ENCODE data around the gene ARFIP1. TPM values are rescaled to one million over a fixed set of nuclear protein-coding genes. Genes with fewer than 3 reads are reported as not detected.

ARFIP1 gene
- total RNA-seq, 1 experiment from 2014 or later, result 26.7 TPM

- Mint-ChIP-seq H3K36me3 (ENCODE audit: insufficient read depth, unreplicated experiment) (peaks cover 12% of the 10 kb centered on the region), H3K27me3 (ENCODE audit: insufficient read depth, unreplicated experiment) (no peaks in the 10 kb centered on the region), H3K4me1 (ENCODE audit: insufficient read depth, unreplicated experiment) (peaks cover 14% of the 10 kb centered on the region), H3K9me3 (ENCODE audit: unreplicated experiment) (no peaks in the 10 kb centered on the region), H3K4me3 (ENCODE audit: unreplicated experiment) (no peak overlapping the region), H3K27ac (ENCODE audit: low read depth, unreplicated experiment) (no peak overlapping the region)
- no TSS peak for BruUV-seq (replicated peaks)
- ChIA-PET POLR2A (interaction anchor here (0.7 kb wide), 1 partner anchor 13 kb away, joined by 3 read pairs; no protein-coding TSS in a partner anchor), CTCF (interaction anchor here (0.6 kb wide), 1 partner anchor 62 kb away, joined by 3 read pairs; no protein-coding TSS in a partner anchor)
- intact Hi-C loops (cut with micrococcal nuclease), result no loop called here
- TF ChIP-seq CTCF (IDR thresholded peaks at IDR 0.05; ENCODE audit: unreplicated experiment), result no peak
- no peak for DNase-seq (ENCODE audit: unreplicated experiment)
Measured at GRCh38 chr4:152900395-152900794, 120.6 kb downstream of the ARFIP1 start.

GRCh38 chr4:152901205-152901604 lies 121.5 kb downstream of the ARFIP1 start:
- no peaks in the 10 kb centered on the region for H3K9me3 Mint-ChIP-seq (ENCODE audit: unreplicated experiment)
- no peak for DNase-seq (ENCODE audit: unreplicated experiment)
- ChIA-PET CTCF (no interaction called here), POLR2A (no interaction called here)
- no peak for TF ChIP-seq CTCF (IDR thresholded peaks at IDR 0.05; ENCODE audit: unreplicated experiment)
- no peaks in the 10 kb centered on the region for H3K27me3 Mint-ChIP-seq (ENCODE audit: insufficient read depth, unreplicated experiment)
- peaks cover 8% of the 10 kb centered on the region for H3K4me1 Mint-ChIP-seq (ENCODE audit: insufficient read depth, unreplicated experiment)
- peaks cover 11% of the 10 kb centered on the region for H3K36me3 Mint-ChIP-seq (ENCODE audit: insufficient read depth, unreplicated experiment)
- intact Hi-C loops (cut with micrococcal nuclease), result no loop called here
- no peak overlapping the region for H3K4me3 Mint-ChIP-seq (ENCODE audit: unreplicated experiment)
- no peak overlapping the region for H3K27ac Mint-ChIP-seq (ENCODE audit: low read depth, unreplicated experiment)
- no TSS peak for BruUV-seq (replicated peaks)

GRCh38 chr4:152903658-152904057 lies 123.9 kb downstream of the ARFIP1 start:
- CTCF ChIA-PET, result interaction anchor here (0.6 to 0.7 kb wide), 4 partner anchors 203 to 1846 kb away, joined by 3 read pairs; no protein-coding TSS in a partner anchor
- H3K27me3 Mint-ChIP-seq (ENCODE audit: insufficient read depth, unreplicated experiment), result no peaks in the 10 kb centered on the region

GRCh38 chr4:152909901-152910300 lies 130.1 kb downstream of the ARFIP1 start:
- Mint-ChIP-seq H3K36me3 (ENCODE audit: insufficient read depth, unreplicated experiment) (peaks cover 17% of the 10 kb centered on the region), H3K9me3 (ENCODE audit: unreplicated experiment) (no peaks in the 10 kb centered on the region), H3K27ac (ENCODE audit: low read depth, unreplicated experiment) (no peak overlapping the region), H3K4me1 (ENCODE audit: insufficient read depth, unreplicated experiment) (no peaks in the 10 kb centered on the region), H3K4me3 (ENCODE audit: unreplicated experiment) (no peak overlapping the region), H3K27me3 (ENCODE audit: insufficient read depth, unreplicated experiment) (no peaks in the 10 kb centered on the region)
- ChIA-PET CTCF (interaction anchor here (0.6 to 1.6 kb wide), 4 partner anchors 21 to 218 kb away, joined by 3 to 6 read pairs (median 3); no protein-coding TSS in a partner anchor), POLR2A (no interaction called here)
- DNase-seq (ENCODE audit: unreplicated experiment), result no peak
- intact Hi-C loops (cut with micrococcal nuclease), result no loop called here
- no TSS peak for BruUV-seq (replicated peaks)
- no peak for TF ChIP-seq CTCF (IDR thresholded peaks at IDR 0.05; ENCODE audit: unreplicated experiment)

More at GRCh38 chr4:152903658-152904057, 123.9 kb downstream of the ARFIP1 start:
- BruUV-seq (replicated peaks), result no TSS peak
- H3K27ac Mint-ChIP-seq (ENCODE audit: low read depth, unreplicated experiment), result no peak overlapping the region
- no peak for TF ChIP-seq CTCF (IDR thresholded peaks at IDR 0.05; ENCODE audit: unreplicated experiment)
- POLR2A ChIA-PET, result interaction anchor here (0.6 to 1.4 kb wide), 2 partner anchors 8 to 124 kb away, joined by 3 read pairs; partner anchors contain the start of genes ARFIP1 and TIGD4
- intact Hi-C loops (cut with micrococcal nuclease), result no loop called here
- no peaks in the 10 kb centered on the region for H3K4me1 Mint-ChIP-seq (ENCODE audit: insufficient read depth, unreplicated experiment)
- DNase-seq (ENCODE audit: unreplicated experiment), result no peak
- H3K36me3 Mint-ChIP-seq (ENCODE audit: insufficient read depth, unreplicated experiment), result peaks cover 14% of the 10 kb centered on the region
- no peaks in the 10 kb centered on the region for H3K9me3 Mint-ChIP-seq (ENCODE audit: unreplicated experiment)
- H3K4me3 Mint-ChIP-seq (ENCODE audit: unreplicated experiment), result no peak overlapping the region
